WTC11 (cell line): Measurements from ENCODE around the gene REX1BD. TPM values are rescaled to one million over a fixed set of nuclear protein-coding genes. Genes with fewer than 3 reads are reported as not detected.

ENCODE experiments used
- ATAC-seq: fragments of 200-7000 bp; cut with Tn5 transposase; 2 replicates; pipeline ENCODE4 v1.10.0; 2021; ENCODE audit warnings: mild to moderate bottlenecking, moderate library complexity
- CTCF ChIA-PET: fragments of 300-600 bp; sonication (Branson Sonifier 250); formaldehyde crosslinking; loops from one replicate; lab custom pipeline; 2021; ENCODE audit warnings: antibody characterized with exemption; lab: Charles Lee
- POLR2A ChIA-PET: fragments of 350-600 bp; sonication (Branson Sonifier 250); formaldehyde crosslinking; loops from one replicate; lab custom pipeline; 2021; ENCODE audit warnings: antibody characterized with exemption; lab: Charles Lee
- DNase-seq: peaks from one replicate; pipeline ENCODE4 v3.0.0; 2021; ENCODE audit warnings: low spot score
- H3K27ac Mint-ChIP-seq: 2 replicates; pipeline ENCODE4 v1.8.0; 2021; ENCODE audit warnings: mixed read lengths
- H3K27me3 Mint-ChIP-seq: 2 replicates; pipeline ENCODE4 v1.8.0; 2021; ENCODE audit warnings: low read depth, mild to moderate bottlenecking, moderate library complexity, mixed read lengths
- H3K36me3 Mint-ChIP-seq: 2 replicates; pipeline ENCODE4 v1.8.0; 2021; ENCODE audit warnings: mixed read lengths
- H3K4me1 Mint-ChIP-seq: 2 replicates; pipeline ENCODE4 v1.8.0; 2022; ENCODE audit warnings: mixed read lengths
- H3K4me3 Mint-ChIP-seq: 2 replicates; pipeline ENCODE4 v1.8.0; 2021; ENCODE audit warnings: mild to moderate bottlenecking, moderate library complexity, mixed read lengths
- H3K9me3 Mint-ChIP-seq: 2 replicates; pipeline ENCODE4 v1.8.0; 2021; ENCODE audit warnings: mixed read lengths
- ATF3 ChIP-seq: sonication (generic); formaldehyde crosslinking; conservative IDR thresholded peaks from 2 replicates; pipeline ENCODE4 v1.8.1; 2022; ENCODE audit warnings: mild to moderate bottlenecking, missing genetic modification reagents
- CBFB ChIP-seq: sonication (generic); formaldehyde crosslinking; IDR thresholded peaks from 2 replicates; pipeline ENCODE4 v1.8.1; 2022; ENCODE audit warnings: mild to moderate bottlenecking, low read depth, missing genetic modification reagents
- CREB1 ChIP-seq: sonication (generic); formaldehyde crosslinking; IDR thresholded peaks from 2 replicates; pipeline ENCODE4 v1.8.0; 2023; ENCODE audit warnings: mild to moderate bottlenecking, missing genetic modification reagents
- E2F1 ChIP-seq: sonication (generic); formaldehyde crosslinking; IDR thresholded peaks from 2 replicates; pipeline ENCODE4 v1.8.0; 2022; ENCODE audit warnings: mild to moderate bottlenecking, missing genetic modification reagents
- GTF2I ChIP-seq: fragments of 250-450 bp; sonication (Bioruptor Pico); conservative IDR thresholded peaks from 2 replicates; pipeline ENCODE4 v1.4.0; 2021; ENCODE audit warnings: mild to moderate bottlenecking
- HMGA2 ChIP-seq: fragments of 250-450 bp; sonication (Bioruptor Pico); IDR thresholded peaks from 2 replicates; pipeline ENCODE4 v1.4.0; 2021; ENCODE audit warnings: mild to moderate bottlenecking, moderate library complexity
- JUN ChIP-seq: sonication (generic); formaldehyde crosslinking; IDR thresholded peaks from 2 replicates; pipeline ENCODE4 v1.8.0; 2023; ENCODE audit warnings: mild to moderate bottlenecking, missing genetic modification reagents
- NFATC4 ChIP-seq: fragments of 250-450 bp; sonication (Bioruptor Pico); IDR thresholded peaks from 2 replicates; pipeline ENCODE4 v1.9.0; 2021; ENCODE audit warnings: mild to moderate bottlenecking
- NFE2L1 ChIP-seq: sonication (generic); formaldehyde crosslinking; IDR thresholded peaks from 2 replicates; pipeline ENCODE4 v1.8.1; 2023; ENCODE audit warnings: missing genetic modification reagents
- PRRX2 ChIP-seq: fragments of 250-450 bp; sonication (Bioruptor Pico); IDR thresholded peaks from 2 replicates; pipeline ENCODE4 v1.8.0; 2021; ENCODE audit warnings: mild to moderate bottlenecking
- RORB ChIP-seq: fragments of 250-450 bp; sonication (Bioruptor Pico); IDR thresholded peaks from 2 replicates; pipeline ENCODE4 v1.9.0; 2021; ENCODE audit warnings: mild to moderate bottlenecking
- SMAD3 ChIP-seq: sonication (generic); formaldehyde crosslinking; IDR thresholded peaks from 2 replicates; pipeline ENCODE4 v1.8.0; 2022; ENCODE audit warnings: missing genetic modification reagents, mild to moderate bottlenecking, borderline replicate concordance
- SOX15 ChIP-seq: fragments of 250-450 bp; sonication (Bioruptor Pico); IDR thresholded peaks from 2 replicates; pipeline ENCODE4 v1.9.0; 2021; ENCODE audit warnings: mild to moderate bottlenecking
- STAT6 ChIP-seq: sonication (generic); formaldehyde crosslinking; conservative IDR thresholded peaks from 2 replicates; pipeline ENCODE4 v1.8.1; 2023; ENCODE audit warnings: mild to moderate bottlenecking, low read depth, missing genetic modification reagents, moderate library complexity
- TEAD4 ChIP-seq: sonication (generic); formaldehyde crosslinking; IDR thresholded peaks from 2 replicates; pipeline ENCODE4 v1.8.0; 2022; ENCODE audit warnings: mild to moderate bottlenecking, missing genetic modification reagents
- USF1 ChIP-seq: sonication (generic); formaldehyde crosslinking; IDR thresholded peaks from 2 replicates; pipeline ENCODE4 v1.8.0; 2022; ENCODE audit warnings: mild to moderate bottlenecking, missing genetic modification reagents
- ZMAT4 ChIP-seq: fragments of 250-450 bp; sonication (Bioruptor Pico); IDR thresholded peaks from 2 replicates; pipeline ENCODE4 v1.9.0; 2021; ENCODE audit warnings: mild to moderate bottlenecking
- ZNF263 ChIP-seq: sonication (generic); formaldehyde crosslinking; IDR thresholded peaks from 2 replicates; pipeline ENCODE4 v1.8.1; 2022; ENCODE audit warnings: low read depth, mild to moderate bottlenecking, moderate library complexity, missing genetic modification reagents
- ZNF281 ChIP-seq: sonication (generic); formaldehyde crosslinking; IDR thresholded peaks from 2 replicates; pipeline ENCODE4 v1.8.0; 2023; ENCODE audit warnings: mild to moderate bottlenecking, missing genetic modification reagents
- ZNF317 ChIP-seq: sonication (generic); formaldehyde crosslinking; IDR thresholded peaks from 2 replicates; pipeline ENCODE4 v1.8.1; 2023; ENCODE audit warnings: low read depth, mild to moderate bottlenecking, moderate library complexity, missing genetic modification reagents, borderline replicate concordance
- ZNF416 ChIP-seq: fragments of 250-450 bp; sonication (Bioruptor Pico); IDR thresholded peaks from 2 replicates; pipeline ENCODE4 v1.9.0; 2021; ENCODE audit warnings: mild to moderate bottlenecking, inconsistent platforms
- ZNF512 ChIP-seq: sonication (generic); formaldehyde crosslinking; IDR thresholded peaks from 2 replicates; pipeline ENCODE4 v1.8.1; 2022; ENCODE audit warnings: missing genetic modification reagents, borderline replicate concordance
- total RNA-seq: library from RNA; stranded (reverse); gene quantifications from 3 replicates; pipeline ENCODE4 v1.2.3, GENCODE V29; 2021
- TF ChIP-seq, protein P1 (sequence below): sonication (generic); formaldehyde crosslinking; IDR thresholded peaks from 2 replicates; pipeline ENCODE4 v1.8.1; 2023; ENCODE audit warnings: mild to moderate bottlenecking, missing genetic modification reagents

REX1BD gene
- total RNA-seq, 1 experiment from 2014 or later, result 90.2 TPM

- CTCF ChIA-PET, result interaction anchor here (1.1 to 2.3 kb wide), 2 partner anchors 87 to 135 kb away, joined by 4 to 7 read pairs; no protein-coding TSS in a partner anchor
- TF ChIP-seq JUN (CRISPR knock-in tag), result no peak
- TF ChIP-seq ZNF512 (CRISPR knock-in tag), result no peak
- TF ChIP-seq ATF3 (CRISPR knock-in tag), result no peak
- no peak for TF ChIP-seq HMGA2 (CRISPR knock-in tag)
- TF ChIP-seq ZNF263 (CRISPR knock-in tag), result no peak
- no peak for TF ChIP-seq ZMAT4 (CRISPR knock-in tag)
- no peak for TF ChIP-seq SOX15 (CRISPR knock-in tag)
- TF ChIP-seq PRRX2 (CRISPR knock-in tag), result no peak
- TF ChIP-seq NFE2L1 (CRISPR knock-in tag), result no peak
- TF ChIP-seq SMAD3 (CRISPR knock-in tag), result no peak
- no peak for TF ChIP-seq STAT6 (CRISPR knock-in tag)
- TF ChIP-seq RORB (CRISPR knock-in tag), result no peak
- TF ChIP-seq CBFB (CRISPR knock-in tag), result no peak
- TF ChIP-seq, protein P1, sequence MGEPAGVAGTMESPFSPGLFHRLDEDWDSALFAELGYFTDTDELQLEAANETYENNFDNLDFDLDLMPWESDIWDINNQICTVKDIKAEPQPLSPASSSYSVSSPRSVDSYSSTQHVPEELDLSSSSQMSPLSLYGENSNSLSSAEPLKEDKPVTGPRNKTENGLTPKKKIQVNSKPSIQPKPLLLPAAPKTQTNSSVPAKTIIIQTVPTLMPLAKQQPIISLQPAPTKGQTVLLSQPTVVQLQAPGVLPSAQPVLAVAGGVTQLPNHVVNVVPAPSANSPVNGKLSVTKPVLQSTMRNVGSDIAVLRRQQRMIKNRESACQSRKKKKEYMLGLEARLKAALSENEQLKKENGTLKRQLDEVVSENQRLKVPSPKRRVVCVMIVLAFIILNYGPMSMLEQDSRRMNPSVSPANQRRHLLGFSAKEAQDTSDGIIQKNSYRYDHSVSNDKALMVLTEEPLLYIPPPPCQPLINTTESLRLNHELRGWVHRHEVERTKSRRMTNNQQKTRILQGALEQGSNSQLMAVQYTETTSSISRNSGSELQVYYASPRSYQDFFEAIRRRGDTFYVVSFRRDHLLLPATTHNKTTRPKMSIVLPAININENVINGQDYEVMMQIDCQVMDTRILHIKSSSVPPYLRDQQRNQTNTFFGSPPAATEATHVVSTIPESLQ (CRISPR knock-in tag), result no peak
- no peak for TF ChIP-seq NFATC4
- no peak for TF ChIP-seq E2F1 (CRISPR knock-in tag)
- no peak for TF ChIP-seq GTF2I
- TF ChIP-seq, all 79 proteins: peak for 0
- POLR2A ChIA-PET, result no interaction called here
- DNase-seq (no peak), ATAC-seq (no peak)
- Mint-ChIP-seq H3K27ac (no peak overlapping the region), H3K4me1 (peaks cover 22% of the 10 kb centered on the region), H3K4me3 (no peak overlapping the region), H3K27me3 (peaks cover 10% of the 10 kb centered on the region), H3K9me3 (0 out of 2 replicates have a peak, but pooled peaks cover 3% of the 10 kb centered on the region), H3K36me3 (0 out of 2 replicates have a peak, but pooled peaks cover 3% of the 10 kb centered on the region)
Observed at GRCh38 chr19:18586306-18586705, 2.3 kb upstream of the REX1BD start.

- CTCF ChIA-PET, result interaction anchor here (0.6 to 4.5 kb wide), 19 partner anchors 10 to 280 kb away, joined by 3 to 39 read pairs (median 5); partner anchors contain the start of genes ELL, KXD1, UBA52 and UPF1
- 0 out of 2 replicates have a peak, but pooled peaks cover 3% of the 10 kb centered on the region for H3K9me3 Mint-ChIP-seq
- POLR2A ChIA-PET, result interaction anchor here (0.6 to 0.7 kb wide), 2 partner anchors 17 to 82 kb away, joined by 4 to 9 read pairs; no protein-coding TSS in a partner anchor
- no peak for DNase-seq
- H3K4me1 Mint-ChIP-seq, result peaks cover 22% of the 10 kb centered on the region
- peak overlapping the region; percentile 86 for H3K4me3 Mint-ChIP-seq
- H3K36me3 Mint-ChIP-seq, result 0 out of 2 replicates have a peak, but pooled peaks cover 3% of the 10 kb centered on the region
- no peak overlapping the region for H3K27ac Mint-ChIP-seq
- ATAC-seq, result no peak
- H3K27me3 Mint-ChIP-seq, result peaks cover 10% of the 10 kb centered on the region
- TF ChIP-seq ZNF317 (CRISPR knock-in tag), result no peak
- TF ChIP-seq USF1 (CRISPR knock-in tag), result no peak
- TF ChIP-seq CBFB (CRISPR knock-in tag), result no peak
- TF ChIP-seq ZNF416 (CRISPR knock-in tag), result no peak
- no peak for TF ChIP-seq TEAD4 (CRISPR knock-in tag)
- no peak for TF ChIP-seq CREB1 (CRISPR knock-in tag)
- TF ChIP-seq NFATC4, result no peak
- no peak for TF ChIP-seq ZNF281 (CRISPR knock-in tag)
Observed at GRCh38 chr19:18587561-18587960, 1.0 kb upstream of the REX1BD start.
